ENCODE data around the gene ARL3.

- no peak for TF ChIP-seq CTCF (IDR thresholded peaks at IDR 0.05; ENCODE audit: low read depth, low read length)
- no peak for TF ChIP-seq POLR2A (IDR thresholded peaks at IDR 0.05; ENCODE audit: extremely low read depth, insufficient read length)
Measured at GRCh38 chr10:102721954-102722353, 7.8 kb upstream of the ARL3 start.

Data from NB4 (cell line).